H7 (cell line): ENCODE data around the gene POM121L2. TPM values are rescaled to one million over a fixed set of nuclear protein-coding genes. Genes with fewer than 3 reads are reported as not detected.
A peak's percentile ranks its signal among the peaks of the same experiment; 100 is the strongest.

Experiments
- DNase-seq: peaks from one replicate; pipeline ENCODE4 v3.0.0; 2012
- H3K27me3 ChIP-seq: 2 replicates; pipeline ENCODE4 v1.6.0; 2011; ENCODE audit warnings: mild to moderate bottlenecking, low read length; ENCODE audit not compliant: control insufficient read depth, insufficient read depth
- H3K36me3 ChIP-seq: replicated peaks from 2 replicates; pipeline ENCODE4 v1.5.1; 2011; ENCODE audit warnings: low read length; ENCODE audit not compliant: control insufficient read depth, insufficient read depth
- H3K4me3 ChIP-seq: 2 replicates; pipeline ENCODE4 v1.5.1; 2011; ENCODE audit warnings: low read depth, mild to moderate bottlenecking, control low read depth, low read length, moderate library complexity; ENCODE audit not compliant: insufficient read depth
- total RNA-seq: library from RNA; depleted of rRNA; stranded (reverse); fragments of >200 nt; shearing (Covaris generic); gene quantifications from 2 replicates; pipeline ENCODE4 v1.2.3, GENCODE V29; 2014; rRNA removed

Gene POM121L2
- total RNA-seq: 0.03 TPM in 1 of 2 replicates, not detected in the other

- H3K36me3 ChIP-seq: no peaks in the 10 kb centered on the region
- peaks cover 40% of the 10 kb centered on the region for H3K27me3 ChIP-seq
- peak within 1 kb of the TSS; percentile 72 for H3K4me3 ChIP-seq
- peak; percentile 87 for DNase-seq
These were observed at the start of gene POM121L2 for GRCh38 chr6:27312146-27312949. TSS of gene POM121L2 (minus strand) at chr6:27312273. CDS start at chr6:27312170, 103 bp downstream.

DNA sequence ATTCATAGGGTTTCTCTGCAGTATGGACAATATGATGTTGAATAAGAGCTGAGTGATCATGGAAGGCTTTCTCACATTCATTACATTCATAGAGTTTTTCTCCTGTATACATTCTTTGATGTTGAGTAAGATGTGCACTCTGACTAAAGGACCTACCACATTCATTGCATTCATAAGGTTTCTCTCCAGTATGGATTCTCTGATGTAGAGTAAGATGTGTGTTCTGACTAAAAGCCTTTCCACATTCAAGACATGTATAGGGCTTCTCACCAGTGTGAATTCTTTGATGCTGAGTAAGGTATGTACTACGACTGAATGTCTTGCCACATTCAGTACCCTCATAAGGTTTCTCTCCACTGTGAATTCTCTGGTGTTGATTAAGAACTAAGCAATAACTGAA lies 47.2 kb upstream of the POM121L2 start:
- Histone ChIP-seq H3K27me3 (no peaks in the 10 kb centered on the region), H3K4me3 (no peak overlapping the region), H3K36me3 (peaks cover 9% of the 10 kb centered on the region)
- DNase-seq: no peak

DNA sequence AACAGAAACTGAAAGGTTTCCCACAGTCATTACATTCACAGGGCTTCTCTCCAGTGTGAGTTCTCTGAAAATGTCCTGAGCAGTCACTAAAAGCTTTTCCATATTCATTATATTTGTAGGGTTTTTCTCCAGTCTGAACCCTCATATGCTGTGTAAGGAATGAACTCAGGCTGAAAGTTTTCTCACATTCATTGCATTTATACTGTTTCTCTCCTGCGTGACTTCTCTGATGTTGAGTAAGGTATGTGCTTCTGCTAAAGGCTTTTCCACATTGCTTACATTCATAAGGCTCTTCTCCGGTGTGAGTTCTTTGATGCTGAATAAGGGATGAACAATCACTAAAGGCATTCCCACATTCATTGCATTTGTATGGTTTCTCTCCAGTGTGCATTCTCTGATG lies 46.7 kb upstream of the POM121L2 start:
- DNase-seq: no peak
- peaks cover 9% of the 10 kb centered on the region for H3K36me3 ChIP-seq
- no peaks in the 10 kb centered on the region for H3K27me3 ChIP-seq
- no peak overlapping the region for H3K4me3 ChIP-seq

- DNase-seq: no peak
- Histone ChIP-seq H3K36me3 (no peaks in the 10 kb centered on the region), H3K27me3 (no peaks in the 10 kb centered on the region), H3K4me3 (no peak overlapping the region)
These were observed 40.8 kb upstream of the POM121L2 start for GRCh38 chr6:27352850-27353249.

- no peaks in the 10 kb centered on the region for H3K27me3 ChIP-seq
- no peak overlapping the region for H3K4me3 ChIP-seq
- DNase-seq: no peak
- H3K36me3 ChIP-seq: no peaks in the 10 kb centered on the region
These were observed 22.1 kb upstream of the POM121L2 start for GRCh38 chr6:27334141-27334540.

DNA sequence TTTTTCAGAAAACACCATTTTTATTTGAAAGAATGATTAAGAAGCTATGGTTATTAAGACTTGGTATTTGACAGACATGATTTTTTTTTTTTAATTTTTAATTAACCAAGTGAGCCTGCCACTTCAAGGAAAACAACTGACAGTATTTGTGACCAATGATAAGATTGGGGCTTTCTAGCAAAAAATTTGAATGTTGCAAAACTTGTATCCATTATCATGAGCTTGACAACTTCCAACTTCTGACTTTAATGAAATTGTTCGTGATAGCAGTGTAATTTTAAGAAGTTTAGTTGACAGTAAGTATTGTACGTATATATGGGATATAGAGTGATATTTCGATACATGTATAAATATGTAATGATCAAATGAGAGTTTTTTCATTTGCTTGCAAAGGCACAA lies 21.6 kb upstream of the POM121L2 start:
- no peak for DNase-seq
- Histone ChIP-seq H3K4me3 (peak overlapping the region; percentile 60), H3K27me3 (no peaks in the 10 kb centered on the region), H3K36me3 (no peaks in the 10 kb centered on the region)

DNA sequence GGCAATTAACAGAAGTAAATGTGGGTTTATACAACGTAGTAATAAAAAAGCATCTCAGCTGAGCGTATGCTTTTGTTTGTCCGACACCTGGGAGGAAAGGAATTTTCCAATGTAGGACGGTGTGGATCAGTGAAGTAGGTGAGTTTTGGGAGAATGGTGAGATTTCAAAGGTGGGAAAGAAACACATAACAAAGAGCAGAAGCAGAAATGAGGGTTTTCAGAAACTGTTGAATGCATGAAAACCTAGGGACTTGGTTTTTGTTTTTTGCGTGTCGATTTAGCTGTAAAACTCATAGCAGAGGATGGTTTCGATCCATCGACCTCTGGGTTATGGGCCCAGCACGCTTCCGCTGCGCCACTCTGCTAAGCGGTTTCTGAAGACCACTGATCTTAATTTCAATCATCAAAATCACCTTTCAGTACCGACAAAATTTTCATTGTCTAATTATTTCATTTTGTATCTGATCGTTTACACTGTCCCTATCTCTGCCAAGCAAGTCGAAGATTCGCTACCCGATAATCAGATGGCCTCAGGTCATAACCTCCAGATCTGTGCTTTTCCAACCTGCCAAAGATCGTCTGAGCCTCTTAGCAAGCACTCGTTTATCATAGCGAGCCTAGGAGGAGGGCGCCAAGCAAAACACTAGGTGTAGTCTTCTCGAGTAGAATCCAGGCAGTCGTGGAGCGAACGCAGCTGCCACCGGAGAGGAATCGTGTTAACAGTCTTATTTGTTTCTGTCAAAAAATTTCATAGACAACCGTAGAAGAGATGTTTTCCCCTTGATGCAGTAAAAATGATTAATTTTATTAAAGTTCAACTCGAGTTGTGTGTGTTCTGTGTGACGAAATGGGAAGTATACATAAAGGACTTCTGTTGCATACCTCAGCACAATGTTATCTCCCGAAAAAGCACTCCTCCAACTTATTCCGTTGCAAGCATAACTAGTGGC lies 20.9 kb upstream of the POM121L2 start:
- Histone ChIP-seq H3K27me3 (no peaks in the 10 kb centered on the region), H3K4me3 (peak overlapping the region; percentile 60), H3K36me3 (no peaks in the 10 kb centered on the region)
- DNase-seq: peak; percentile 57

DNA sequence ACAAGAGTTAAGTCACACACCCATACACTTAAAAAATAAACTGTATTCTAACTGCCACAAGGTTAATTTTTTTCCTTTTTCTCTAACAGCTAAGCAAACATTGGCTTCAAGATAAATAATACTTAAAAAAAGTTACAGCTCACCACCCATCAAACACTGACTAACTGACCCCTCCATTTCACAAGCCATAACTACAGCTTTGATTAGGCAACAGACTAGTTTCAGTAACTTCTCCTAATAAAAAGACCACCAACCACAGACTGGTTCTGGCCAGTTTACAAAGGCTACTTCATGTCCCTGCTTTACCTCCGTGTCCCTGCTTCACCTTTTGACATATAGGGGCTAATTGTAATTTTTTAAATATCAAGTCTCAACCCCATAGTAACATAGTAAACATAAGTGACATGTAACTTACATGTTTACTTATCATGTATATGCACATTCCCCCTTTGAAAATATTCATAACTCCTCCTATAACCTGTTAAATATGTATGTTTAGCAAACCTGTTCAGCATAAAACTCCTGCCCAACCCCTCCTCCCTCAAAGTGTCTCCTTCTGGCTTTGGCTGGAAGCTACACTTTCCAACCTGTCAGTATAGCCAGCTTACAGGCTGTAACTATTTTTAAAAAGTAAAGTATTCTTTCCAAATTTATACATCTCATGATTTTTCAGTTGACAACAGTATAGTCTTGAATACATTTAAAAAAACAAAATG lies 15.1 kb upstream of the POM121L2 start:
- DNase-seq: no peak
- Histone ChIP-seq H3K36me3 (no peaks in the 10 kb centered on the region), H3K27me3 (no peaks in the 10 kb centered on the region), H3K4me3 (no peak overlapping the region)

DNA sequence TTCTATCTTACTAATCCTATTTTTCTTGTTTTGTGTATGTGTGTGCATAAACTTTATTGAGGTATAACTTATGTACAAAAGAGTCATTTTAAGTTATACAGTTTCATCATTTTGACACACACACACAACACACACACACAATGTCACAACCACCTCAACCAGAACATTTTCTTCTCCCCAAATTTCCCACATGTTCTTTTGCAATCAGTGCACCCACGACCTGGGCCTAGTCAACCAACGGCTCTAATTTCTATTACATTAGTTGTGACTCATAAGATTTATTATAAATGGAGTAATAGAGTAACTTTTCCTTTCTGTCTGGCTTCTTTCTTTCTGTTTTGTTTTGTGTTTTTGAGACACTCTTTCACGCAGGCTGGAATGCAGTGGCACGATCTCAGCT lies 9.8 kb upstream of the POM121L2 start:
- no peaks in the 10 kb centered on the region for H3K27me3 ChIP-seq
- H3K36me3 ChIP-seq: no peaks in the 10 kb centered on the region
- H3K4me3 ChIP-seq: no peak overlapping the region
- no peak for DNase-seq

- H3K4me3 ChIP-seq: no peak overlapping the region
- no peaks in the 10 kb centered on the region for H3K27me3 ChIP-seq
- H3K36me3 ChIP-seq: no peaks in the 10 kb centered on the region
- DNase-seq: no peak
These were observed 9.3 kb upstream of the POM121L2 start for GRCh38 chr6:27321370-27321769.

DNA sequence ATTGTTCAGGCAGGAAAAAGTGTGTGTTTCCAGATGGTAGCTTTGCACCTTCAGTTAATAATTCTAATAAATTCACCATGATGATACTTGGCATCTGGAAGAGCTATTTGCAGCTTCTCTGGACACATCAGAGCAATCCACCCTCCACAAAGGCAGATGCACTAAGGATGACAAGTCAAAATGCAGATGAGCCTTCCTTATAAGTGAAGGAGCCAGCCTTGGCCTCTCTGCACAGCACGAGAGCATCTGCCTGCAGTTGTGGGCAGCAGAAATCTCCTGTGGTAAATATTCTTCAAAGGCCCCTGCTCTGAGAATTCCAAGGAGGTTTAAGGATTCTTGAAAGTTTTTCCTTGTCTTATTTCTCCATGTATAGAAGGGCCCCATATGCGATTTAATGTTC lies 6.9 kb upstream of the POM121L2 start:
- DNase-seq: peak; percentile 13
- Histone ChIP-seq H3K4me3 (no peak overlapping the region), H3K27me3 (no peaks in the 10 kb centered on the region), H3K36me3 (no peaks in the 10 kb centered on the region)

DNA sequence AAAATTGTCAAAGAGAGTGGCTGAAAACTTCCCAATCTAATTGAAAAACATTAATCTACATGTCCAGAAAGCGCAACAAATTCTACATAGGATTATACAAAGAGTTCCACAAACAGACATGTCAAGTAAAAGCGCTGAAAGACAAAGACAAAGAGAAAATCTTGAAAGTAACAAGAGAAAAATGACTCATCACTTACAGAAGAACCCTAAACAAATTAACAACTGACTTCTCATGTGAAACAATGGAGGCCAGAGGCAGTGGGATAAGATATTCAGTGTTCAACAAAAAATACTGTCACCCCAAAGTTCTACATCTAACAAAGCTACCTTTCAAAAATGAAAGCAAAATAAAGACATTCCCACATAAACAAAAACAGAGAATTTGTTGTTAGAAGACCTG lies 2.0 kb upstream of the POM121L2 start:
- H3K4me3 ChIP-seq: no peak overlapping the region
- DNase-seq: no peak
- H3K27me3 ChIP-seq: peaks cover 35% of the 10 kb centered on the region
- no peaks in the 10 kb centered on the region for H3K36me3 ChIP-seq

GRCh38 chr6:27312950-27313271 lies 838 bp upstream of the POM121L2 start:
- DNase-seq: no peak
- Histone ChIP-seq H3K36me3 (no peaks in the 10 kb centered on the region), H3K27me3 (peaks cover 40% of the 10 kb centered on the region), H3K4me3 (peak overlapping the region; percentile 17; the same call in 1 of the 2 replicates)

GRCh38 chr6:27311806-27312145 lies 297 bp downstream of the POM121L2 start:
- DNase-seq: no peak
- H3K4me3 ChIP-seq: peak overlapping the region; percentile 72
- H3K27me3 ChIP-seq: peaks cover 40% of the 10 kb centered on the region
- H3K36me3 ChIP-seq: no peaks in the 10 kb centered on the region
